ENCODE results near the gene ACP7.
"Not testable (repeated sequence)": the region's sequence is repeated elsewhere in the genome, so short reads cannot be mapped to it uniquely, and the experiment has no call there.

ACP7 gene

DNA sequence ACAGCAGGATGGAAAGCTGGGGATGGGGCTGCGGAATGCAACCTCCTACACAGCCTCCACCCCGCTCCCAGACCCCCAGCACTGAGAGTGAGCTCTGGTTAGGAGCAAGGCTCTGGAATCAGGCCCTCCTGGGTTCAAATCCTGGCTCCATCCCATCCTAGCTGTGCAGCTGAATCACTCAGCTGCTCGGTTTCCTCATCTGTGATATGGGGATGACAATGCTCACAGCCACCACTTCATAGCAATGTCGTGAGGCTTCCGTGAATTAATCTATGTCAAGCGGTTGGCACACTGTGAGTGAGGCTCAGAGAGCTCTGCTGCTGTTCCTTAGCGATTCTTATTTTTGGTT is 538 bp downstream of the ACP7 start:
- no peak overlapping the region for H2BK120ac ChIP-seq (ENCODE audit: low read depth, low read length)
- H3K36me3 ChIP-seq (ENCODE audit: control insufficient read depth, insufficient read depth, low read length), result no peaks in the 10 kb centered on the region
- H3K18ac ChIP-seq (ENCODE audit: low read length), result no peak overlapping the region
- no peaks in the 10 kb centered on the region for H3K79me1 ChIP-seq (ENCODE audit: low read length)
- no peak overlapping the region for H2AK5ac ChIP-seq (ENCODE audit: low read length)
- H3K27ac ChIP-seq (ENCODE audit: low read depth, low read length), result no peak overlapping the region
- H3K27me3 ChIP-seq (ENCODE audit: insufficient read depth, low read length, poor library complexity), result peaks cover 26% of the 10 kb centered on the region
- no peak overlapping the region for H3K4ac ChIP-seq (ENCODE audit: low read depth, low read length)
- H2BK15ac ChIP-seq (replicated peaks; ENCODE audit: low read depth), result no peak overlapping the region
- H2BK5ac ChIP-seq (ENCODE audit: low read length), result no peak overlapping the region
- H3K79me2 ChIP-seq (ENCODE audit: control insufficient read depth, insufficient read depth, low read length), result no peaks in the 10 kb centered on the region
- no CpG with 5 or more reads among the region's 7 CpGs for WGBS (ENCODE audit: extremely low coverage, insufficient coverage, low lambda C conversion rate)
- H4K5ac ChIP-seq (ENCODE audit: low read length), result no peak overlapping the region
- H3K56ac ChIP-seq (ENCODE audit: low read length), result no peak overlapping the region
- no peak overlapping the region for H3K4me3 ChIP-seq (ENCODE audit: low read length)
- no peak overlapping the region for H4K8ac ChIP-seq (ENCODE audit: low read depth, low read length)
- no peak overlapping the region for H3K4me2 ChIP-seq (ENCODE audit: low read length)
- H3K23ac ChIP-seq (ENCODE audit: low read length), result no peak overlapping the region
- DNase-seq, result no peak
- no peaks in the 10 kb centered on the region for H3K4me1 ChIP-seq (ENCODE audit: control insufficient read depth, low read depth, low read length)
- no peak overlapping the region for H3K9ac ChIP-seq (ENCODE audit: low read length)

DNA sequence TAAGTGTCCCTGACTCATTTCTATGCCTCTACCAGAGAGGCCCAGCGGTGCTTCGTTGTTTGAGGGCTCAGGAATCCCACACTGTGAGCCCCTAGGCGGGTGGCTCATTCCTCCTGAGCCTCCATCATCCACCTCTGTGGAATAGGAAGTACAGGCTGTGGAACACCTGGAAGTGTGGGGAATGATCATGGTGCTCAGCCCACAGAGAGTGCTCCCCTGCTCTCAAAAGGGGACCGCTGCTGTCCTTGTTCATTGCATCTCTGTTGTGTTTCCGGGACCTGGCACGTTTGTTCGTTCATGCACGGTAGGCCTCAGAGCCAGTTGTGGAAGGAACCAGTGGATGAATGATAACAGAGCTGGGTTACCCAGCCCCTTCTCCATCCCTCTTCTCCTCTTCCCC is 1.2 kb downstream of the ACP7 start:
- Histone ChIP-seq H2AK5ac (ENCODE audit: low read length) (no peak overlapping the region), H3K18ac (ENCODE audit: low read length) (no peak overlapping the region), H3K27ac (ENCODE audit: low read depth, low read length) (no peak overlapping the region), H3K23ac (ENCODE audit: low read length) (no peak overlapping the region), H3K4me3 (ENCODE audit: low read length) (no peak overlapping the region), H4K8ac (ENCODE audit: low read depth, low read length) (no peak overlapping the region), H4K5ac (ENCODE audit: low read length) (no peak overlapping the region), H3K4ac (ENCODE audit: low read depth, low read length) (no peak overlapping the region), H3K27me3 (ENCODE audit: insufficient read depth, low read length, poor library complexity) (peaks cover 26% of the 10 kb centered on the region), H2BK5ac (ENCODE audit: low read length) (no peak overlapping the region), H3K4me1 (ENCODE audit: control insufficient read depth, low read depth, low read length) (no peaks in the 10 kb centered on the region), H3K79me2 (ENCODE audit: control insufficient read depth, insufficient read depth, low read length) (no peaks in the 10 kb centered on the region), H3K36me3 (ENCODE audit: control insufficient read depth, insufficient read depth, low read length) (no peaks in the 10 kb centered on the region), H2BK120ac (ENCODE audit: low read depth, low read length) (no peak overlapping the region), H2BK15ac (replicated peaks; ENCODE audit: low read depth) (no peak overlapping the region), H3K4me2 (ENCODE audit: low read length) (no peak overlapping the region), H3K9ac (ENCODE audit: low read length) (no peak overlapping the region), H3K56ac (ENCODE audit: low read length) (no peak overlapping the region), H3K79me1 (ENCODE audit: low read length) (no peaks in the 10 kb centered on the region)
- no CpG with 5 or more reads among the region's 8 CpGs for WGBS (ENCODE audit: extremely low coverage, insufficient coverage, low lambda C conversion rate)
- DNase-seq, result no peak

DNA sequence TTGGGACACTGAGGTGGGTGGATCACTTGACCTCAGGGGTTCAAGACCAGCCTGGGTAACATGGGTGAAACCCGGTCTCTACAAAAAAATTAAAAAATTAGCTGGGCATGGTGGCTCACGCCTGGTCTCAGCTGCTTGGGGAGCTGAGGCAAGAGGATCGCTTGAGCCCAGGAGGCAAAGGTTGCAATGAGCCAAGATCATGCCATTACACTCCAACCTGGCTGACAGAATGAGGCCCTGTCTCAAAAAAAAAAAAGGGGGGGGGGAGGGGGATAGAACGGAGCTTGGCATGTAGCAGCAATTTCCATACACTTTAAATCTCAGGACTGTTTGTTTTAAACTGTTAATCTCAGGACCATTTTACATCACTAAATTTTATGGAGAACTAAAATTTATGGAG is 2.2 kb downstream of the ACP7 start:
- Histone ChIP-seq H3K27me3 (ENCODE audit: insufficient read depth, low read length, poor library complexity) (peaks cover 26% of the 10 kb centered on the region), H3K18ac (ENCODE audit: low read length) (no peak overlapping the region)

DNA sequence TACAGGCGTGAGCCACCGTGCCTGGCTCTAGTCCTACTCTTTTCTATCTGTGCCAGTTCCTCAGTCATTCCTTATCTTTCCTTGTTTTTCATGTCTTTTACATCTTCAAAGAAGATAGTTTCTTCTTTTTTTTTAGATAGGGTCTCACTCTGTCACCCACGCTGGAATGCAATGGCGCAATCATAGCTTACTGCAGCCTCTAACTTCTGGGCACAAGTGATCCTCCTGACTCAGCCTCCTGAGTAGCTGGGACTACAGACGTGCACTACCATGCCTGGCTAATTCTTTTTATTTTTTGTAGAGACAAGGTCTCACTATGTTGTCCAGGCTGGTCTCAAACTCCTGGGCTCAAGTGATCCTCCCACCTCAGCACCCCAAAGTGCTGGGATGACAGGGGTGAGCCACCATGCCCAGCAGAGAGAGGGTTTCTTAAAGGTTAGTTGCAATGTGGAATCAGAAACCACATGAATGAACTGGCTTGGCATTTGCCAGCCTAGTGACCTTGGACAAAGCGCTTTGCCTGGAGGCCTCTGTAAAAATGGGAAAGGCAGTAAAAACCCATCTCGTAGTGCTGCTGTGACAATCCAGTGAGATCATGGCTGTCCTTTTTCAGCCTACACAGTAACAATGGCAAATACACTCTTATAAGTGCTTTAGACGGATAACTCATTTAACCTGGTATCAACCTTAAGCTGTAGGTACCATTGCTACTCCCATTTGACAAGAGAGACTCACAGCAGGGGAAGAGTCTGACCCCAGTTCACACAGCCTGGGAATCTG is 3.9 kb downstream of the ACP7 start:
- Histone ChIP-seq H3K27me3 (ENCODE audit: insufficient read depth, low read length, poor library complexity) (peaks cover 22% of the 10 kb centered on the region), H3K4me3 (ENCODE audit: low read length) (no peak overlapping the region), H3K56ac (ENCODE audit: low read length) (no peak overlapping the region), H2BK15ac (replicated peaks; ENCODE audit: low read depth) (no peak overlapping the region), H4K5ac (ENCODE audit: low read length) (no peak overlapping the region), H3K4me2 (ENCODE audit: low read length) (no peak overlapping the region), H3K79me1 (ENCODE audit: low read length) (no peaks in the 10 kb centered on the region), H2AK5ac (ENCODE audit: low read length) (no peak overlapping the region), H3K4ac (ENCODE audit: low read depth, low read length) (no peak overlapping the region), H3K4me1 (ENCODE audit: control insufficient read depth, low read depth, low read length) (no peaks in the 10 kb centered on the region), H3K79me2 (ENCODE audit: control insufficient read depth, insufficient read depth, low read length) (no peaks in the 10 kb centered on the region), H3K36me3 (ENCODE audit: control insufficient read depth, insufficient read depth, low read length) (no peaks in the 10 kb centered on the region), H2BK120ac (ENCODE audit: low read depth, low read length) (no peak overlapping the region), H3K23ac (ENCODE audit: low read length) (no peak overlapping the region), H2BK5ac (ENCODE audit: low read length) (no peak overlapping the region), H3K18ac (ENCODE audit: low read length) (no peak overlapping the region), H3K9ac (ENCODE audit: low read length) (no peak overlapping the region), H4K8ac (ENCODE audit: low read depth, low read length) (no peak overlapping the region), H3K27ac (ENCODE audit: low read depth, low read length) (no peak overlapping the region)
- WGBS (ENCODE audit: extremely low coverage, insufficient coverage, low lambda C conversion rate), result no CpG with 5 or more reads among the region's 8 CpGs
- no peak for DNase-seq

More for the DNA sequence above, 2.2 kb downstream of the ACP7 start:
- no peak overlapping the region for H2BK5ac ChIP-seq (ENCODE audit: low read length)
- no peaks in the 10 kb centered on the region for H3K79me2 ChIP-seq (ENCODE audit: control insufficient read depth, insufficient read depth, low read length)
- H3K56ac ChIP-seq (ENCODE audit: low read length), result no peak overlapping the region
- no peak overlapping the region for H3K4me2 ChIP-seq (ENCODE audit: low read length)
- no peak overlapping the region for H3K4me3 ChIP-seq (ENCODE audit: low read length)
- H3K36me3 ChIP-seq (ENCODE audit: control insufficient read depth, insufficient read depth, low read length), result no peaks in the 10 kb centered on the region
- no peak overlapping the region for H2BK120ac ChIP-seq (ENCODE audit: low read depth, low read length)
- H4K5ac ChIP-seq (ENCODE audit: low read length), result no peak overlapping the region
- H3K9ac ChIP-seq (ENCODE audit: low read length), result no peak overlapping the region
- no peak overlapping the region for H4K8ac ChIP-seq (ENCODE audit: low read depth, low read length)
- no peak overlapping the region for H2AK5ac ChIP-seq (ENCODE audit: low read length)
- no peak overlapping the region for H3K27ac ChIP-seq (ENCODE audit: low read depth, low read length)
- WGBS (ENCODE audit: extremely low coverage, insufficient coverage, low lambda C conversion rate), result no CpG with 5 or more reads among the region's 4 CpGs
- no peaks in the 10 kb centered on the region for H3K79me1 ChIP-seq (ENCODE audit: low read length)
- H2BK15ac ChIP-seq (replicated peaks; ENCODE audit: low read depth), result no peak overlapping the region
- no peak overlapping the region for H3K4ac ChIP-seq (ENCODE audit: low read depth, low read length)
- no peaks in the 10 kb centered on the region for H3K4me1 ChIP-seq (ENCODE audit: control insufficient read depth, low read depth, low read length)
- no peak overlapping the region for H3K23ac ChIP-seq (ENCODE audit: low read length)
- DNase-seq, result no peak

DNA sequence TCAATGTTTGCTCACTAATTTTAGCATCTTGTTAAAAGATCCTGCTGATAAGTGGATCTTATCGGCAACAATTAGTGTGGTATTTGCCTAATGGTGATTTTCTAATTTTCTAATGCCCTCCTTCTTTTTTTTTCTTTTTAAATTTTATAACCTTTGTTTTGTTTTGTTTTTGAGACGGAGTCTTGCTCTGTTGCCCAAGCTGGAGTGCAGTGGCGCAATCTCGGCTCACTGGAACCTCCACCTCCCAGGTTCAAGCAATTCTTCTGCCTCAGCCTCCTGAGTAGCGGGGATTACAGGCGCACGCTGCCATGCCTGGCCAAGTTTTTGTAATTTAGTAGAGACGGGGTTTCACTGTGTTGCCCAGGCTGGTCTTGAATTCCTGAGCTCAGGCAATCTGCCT is 5.8 kb downstream of the ACP7 start:
- H4K8ac ChIP-seq (ENCODE audit: low read depth, low read length); H3K18ac ChIP-seq (ENCODE audit: low read length); H2AK5ac ChIP-seq (ENCODE audit: low read length); H3K4ac ChIP-seq (ENCODE audit: low read depth, low read length); H3K36me3 ChIP-seq (ENCODE audit: control insufficient read depth, insufficient read depth, low read length); H3K4me3 ChIP-seq (ENCODE audit: low read length); H4K5ac ChIP-seq (ENCODE audit: low read length); DNase-seq; H3K79me2 ChIP-seq (ENCODE audit: control insufficient read depth, insufficient read depth, low read length); H3K27ac ChIP-seq (ENCODE audit: low read depth, low read length); H3K4me2 ChIP-seq (ENCODE audit: low read length); H3K9ac ChIP-seq (ENCODE audit: low read length); H3K27me3 ChIP-seq (ENCODE audit: insufficient read depth, low read length, poor library complexity); H3K4me1 ChIP-seq (ENCODE audit: control insufficient read depth, low read depth, low read length); H3K23ac ChIP-seq (ENCODE audit: low read length); H2BK15ac ChIP-seq (replicated peaks; ENCODE audit: low read depth); H2BK120ac ChIP-seq (ENCODE audit: low read depth, low read length); H2BK5ac ChIP-seq (ENCODE audit: low read length); H3K79me1 ChIP-seq (ENCODE audit: low read length); H3K56ac ChIP-seq (ENCODE audit: low read length): not testable (repeated sequence)
- no CpG with 5 or more reads among the region's 8 CpGs for WGBS (ENCODE audit: extremely low coverage, insufficient coverage, low lambda C conversion rate)

DNA sequence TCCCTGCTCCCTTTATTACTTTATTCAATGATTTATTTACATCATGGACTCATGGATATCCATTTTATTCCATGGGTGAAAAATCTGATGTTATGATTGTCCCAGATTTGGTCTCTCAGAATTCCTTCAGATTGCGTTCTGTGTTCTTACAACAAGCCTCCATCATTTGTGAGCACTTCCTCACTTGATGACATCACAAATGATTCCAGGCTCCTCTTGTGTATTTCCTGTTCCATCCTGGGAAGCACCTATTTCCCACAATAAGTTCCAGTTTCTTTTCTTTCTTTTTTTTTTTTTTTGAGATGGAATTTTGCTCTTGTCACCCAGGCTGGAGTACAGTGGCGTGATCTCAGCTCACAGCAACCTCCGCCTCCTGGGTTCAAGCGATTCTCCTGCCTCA is 6.7 kb downstream of the ACP7 start:
- no peak overlapping the region for H3K9ac ChIP-seq (ENCODE audit: low read length)
- no peak overlapping the region for H3K4me2 ChIP-seq (ENCODE audit: low read length)
- no peak overlapping the region for H3K56ac ChIP-seq (ENCODE audit: low read length)
- no peak overlapping the region for H2BK120ac ChIP-seq (ENCODE audit: low read depth, low read length)
- H4K5ac ChIP-seq (ENCODE audit: low read length), result no peak overlapping the region
- no peaks in the 10 kb centered on the region for H3K79me2 ChIP-seq (ENCODE audit: control insufficient read depth, insufficient read depth, low read length)
- H3K27ac ChIP-seq (ENCODE audit: low read depth, low read length), result no peak overlapping the region
- no peak overlapping the region for H3K4ac ChIP-seq (ENCODE audit: low read depth, low read length)
- no peaks in the 10 kb centered on the region for H3K79me1 ChIP-seq (ENCODE audit: low read length)
- no peak overlapping the region for H3K4me3 ChIP-seq (ENCODE audit: low read length)
- H4K8ac ChIP-seq (ENCODE audit: low read depth, low read length), result no peak overlapping the region
- no CpG with 5 or more reads among the region's 4 CpGs for WGBS (ENCODE audit: extremely low coverage, insufficient coverage, low lambda C conversion rate)
- H3K18ac ChIP-seq (ENCODE audit: low read length), result no peak overlapping the region
- no peak overlapping the region for H2BK5ac ChIP-seq (ENCODE audit: low read length)
- no peaks in the 10 kb centered on the region for H3K4me1 ChIP-seq (ENCODE audit: control insufficient read depth, low read depth, low read length)
- H3K36me3 ChIP-seq (ENCODE audit: control insufficient read depth, insufficient read depth, low read length), result no peaks in the 10 kb centered on the region
- DNase-seq, result no peak
- no peaks in the 10 kb centered on the region for H3K27me3 ChIP-seq (ENCODE audit: insufficient read depth, low read length, poor library complexity)
- H3K23ac ChIP-seq (ENCODE audit: low read length), result no peak overlapping the region
- no peak overlapping the region for H2BK15ac ChIP-seq (replicated peaks; ENCODE audit: low read depth)
- H2AK5ac ChIP-seq (ENCODE audit: low read length), result no peak overlapping the region
